Measurements from ENCODE around the gene OSBPL1A.

OSBPL1A gene

DNA sequence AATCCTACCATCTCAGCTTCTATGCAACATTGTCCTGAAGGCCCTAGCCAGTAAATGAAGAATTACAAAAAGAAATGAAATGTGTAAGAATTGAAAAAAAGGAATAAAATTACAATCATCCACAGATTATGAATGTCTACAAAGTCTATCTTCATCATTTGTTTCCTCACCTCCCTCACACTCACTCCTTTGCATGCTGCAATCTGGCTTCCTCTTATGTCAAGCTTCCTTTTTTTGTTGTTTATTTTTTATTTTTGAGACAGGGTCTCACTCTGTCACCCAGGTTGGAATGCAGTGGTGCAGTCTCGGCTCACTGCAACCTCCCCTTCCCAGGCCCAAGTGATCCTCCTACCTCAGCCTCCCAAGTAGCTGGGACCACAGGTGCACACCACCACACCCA, 129.7 kb downstream of the OSBPL1A start:
- no peak for DNase-seq (ENCODE audit: low read depth in 2 of 2)

GRCh38 chr18:24266131-24266530, 131.5 kb downstream of the OSBPL1A start:
- DNase-seq (ENCODE audit: low read depth in 2 of 2), result no peak

DNA sequence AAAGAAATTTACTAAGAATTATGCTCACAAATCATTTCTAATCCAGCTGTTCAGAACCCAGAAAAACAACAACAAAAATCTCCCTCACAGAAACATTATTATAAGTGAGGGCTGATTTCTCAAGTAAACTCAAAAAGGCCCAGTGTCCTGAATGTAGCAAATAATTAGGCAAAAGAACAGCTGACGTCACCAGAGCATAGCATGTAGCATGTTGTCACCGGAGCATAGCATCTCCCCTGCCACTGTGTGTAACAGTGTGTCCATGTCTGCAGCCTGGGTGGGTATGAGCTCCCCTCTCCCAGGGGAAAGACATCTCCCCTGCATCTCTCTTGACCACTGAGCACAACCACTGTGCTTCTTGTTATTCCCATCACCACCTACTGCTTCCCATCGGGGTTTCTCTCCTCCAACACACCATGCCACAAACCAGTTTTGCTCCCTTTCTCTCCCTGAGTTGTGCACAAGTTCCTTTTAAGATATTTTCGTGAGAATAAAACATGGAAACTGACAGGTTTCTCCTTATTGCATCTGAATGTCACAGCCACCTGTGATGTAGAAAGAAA, 132.0 kb downstream of the OSBPL1A start:
- DNase-seq (ENCODE audit: low read depth in 2 of 2), result no peak

- no peak for DNase-seq (ENCODE audit: low read depth in 2 of 2)
Observed at GRCh38 chr18:24263050-24263449, 134.6 kb downstream of the OSBPL1A start.

DNA sequence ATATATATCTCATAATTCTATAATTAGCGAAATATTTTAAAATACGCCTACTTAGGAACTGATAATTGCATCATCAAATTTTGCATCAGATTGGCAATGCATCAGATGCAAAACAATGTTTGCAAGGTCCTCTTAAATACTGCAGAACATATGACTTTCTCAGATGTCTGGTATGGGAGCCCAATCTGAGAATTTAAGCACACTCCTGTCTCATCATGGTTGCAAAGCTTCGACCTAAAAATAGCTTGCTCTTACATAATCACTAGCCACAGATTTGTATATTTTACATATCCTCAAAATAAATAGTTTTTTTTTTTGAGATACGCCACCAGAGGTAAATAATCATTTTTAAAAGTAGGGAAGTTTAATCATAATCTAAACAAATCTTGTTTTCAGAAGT, 135.5 kb downstream of the OSBPL1A start:
- no peak for DNase-seq (ENCODE audit: low read depth in 2 of 2)

DNA sequence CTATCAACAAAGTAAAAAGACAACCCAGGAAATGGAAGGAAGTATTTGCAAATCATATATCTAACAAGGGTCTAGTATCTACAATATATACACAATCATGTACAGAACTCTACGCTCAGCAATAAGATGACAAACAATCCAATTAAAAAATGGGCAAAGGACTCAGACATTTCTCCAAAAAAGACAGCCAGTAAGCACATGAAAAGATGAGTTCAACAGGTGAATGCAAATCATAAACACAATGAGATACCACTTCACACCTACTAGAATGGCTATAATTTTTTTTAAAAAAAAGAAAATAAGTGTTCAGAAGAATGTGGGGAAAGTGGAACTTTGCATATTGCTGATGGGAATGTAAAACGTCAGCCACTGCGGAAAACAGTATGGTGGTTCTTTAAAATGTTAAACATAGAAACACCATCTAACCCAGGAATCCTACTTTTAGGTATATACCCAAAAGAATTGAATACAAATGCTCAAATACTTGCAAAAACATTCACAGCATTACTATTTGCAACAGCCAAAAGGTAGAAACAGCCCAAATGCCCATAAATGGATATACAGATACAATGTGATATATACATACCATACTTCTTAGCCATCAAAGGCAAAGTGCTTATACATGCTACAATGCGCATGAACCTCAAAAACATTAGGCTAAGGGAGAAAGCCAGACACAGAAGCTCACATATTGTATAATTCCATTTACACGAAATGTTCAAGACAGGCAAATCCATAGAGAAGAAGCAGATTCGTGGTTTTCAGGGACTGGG, 137.6 kb downstream of the OSBPL1A start:
- no peak for DNase-seq (ENCODE audit: low read depth in 2 of 2)

DNA sequence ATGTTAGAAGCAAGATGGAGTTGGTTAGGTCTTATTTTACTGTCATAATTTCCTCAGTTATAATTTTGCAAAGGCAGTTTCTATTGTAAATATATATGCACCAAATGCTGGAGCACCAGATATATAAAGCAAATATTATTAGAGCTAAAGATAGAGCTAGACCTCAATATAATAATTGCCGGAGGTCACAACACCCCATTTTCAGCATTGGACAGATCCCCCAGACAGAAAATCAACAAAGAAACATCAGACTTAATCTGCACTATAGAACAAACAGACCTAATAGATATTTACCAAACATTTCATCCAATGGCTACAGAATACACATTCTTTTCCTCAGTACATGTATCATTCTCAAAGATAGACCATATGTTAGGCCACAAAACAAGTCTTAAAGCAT, 143.6 kb downstream of the OSBPL1A start:
- DNase-seq (ENCODE audit: low read depth in 2 of 2), result no peak

- no peak for DNase-seq (ENCODE audit: low read depth in 2 of 2)
Observed at GRCh38 chr18:24249716-24250115, 147.9 kb downstream of the OSBPL1A start.

DNA sequence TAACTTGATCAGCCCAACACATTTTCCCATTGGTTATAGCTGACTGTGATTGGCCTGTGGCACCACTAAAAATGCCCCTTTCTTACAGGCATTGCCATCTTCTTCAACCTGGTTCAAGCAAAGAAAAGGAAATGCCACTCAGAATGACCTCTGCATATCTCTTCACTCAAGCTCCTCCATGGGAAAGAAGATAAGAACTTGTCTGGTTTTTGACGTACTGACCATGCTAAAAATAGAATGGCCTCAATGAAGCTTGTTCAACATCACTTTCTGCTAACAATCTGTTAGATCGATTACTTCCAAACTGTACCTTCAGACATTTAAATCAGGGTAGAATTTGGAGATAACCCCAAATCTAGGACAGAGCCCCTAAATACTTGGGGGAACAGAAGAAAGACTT, 149.3 kb downstream of the OSBPL1A start:
- DNase-seq (ENCODE audit: low read depth in 2 of 2), result no peak

DNA sequence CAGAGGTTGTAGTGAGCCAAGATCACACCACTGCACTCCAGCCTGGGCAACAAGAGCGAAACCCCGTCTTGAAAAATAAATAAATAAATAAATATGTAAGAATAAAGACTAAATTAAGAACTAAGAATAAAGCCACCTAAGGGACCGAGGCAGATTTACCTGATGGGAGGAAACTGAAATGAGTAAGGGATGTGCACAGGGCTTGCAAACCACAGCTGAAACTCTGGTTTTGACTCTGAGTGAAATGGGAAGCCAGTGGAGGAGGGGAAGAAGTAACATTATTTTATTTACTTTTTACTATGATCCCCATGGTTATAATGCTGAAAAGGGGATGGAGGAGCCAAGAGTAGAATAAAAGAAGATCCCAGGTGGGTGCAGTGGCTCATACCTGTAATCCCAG, 151.5 kb downstream of the OSBPL1A start:
- DNase-seq (ENCODE audit: low read depth in 2 of 2), result no peak

GRCh38 chr18:24244698-24245097, 152.9 kb downstream of the OSBPL1A start:
- no peak for DNase-seq (ENCODE audit: low read depth in 2 of 2)

GRCh38 chr18:24243677-24244076, 153.9 kb downstream of the OSBPL1A start:
- no peak for DNase-seq (ENCODE audit: low read depth in 2 of 2)

- DNase-seq (ENCODE audit: low read depth in 2 of 2), result no peak
Observed at GRCh38 chr18:24239341-24239740, 158.3 kb downstream of the OSBPL1A start.

GRCh38 chr18:24238387-24238786, 159.2 kb downstream of the OSBPL1A start:
- no peak for DNase-seq (ENCODE audit: low read depth in 2 of 2)

DNA sequence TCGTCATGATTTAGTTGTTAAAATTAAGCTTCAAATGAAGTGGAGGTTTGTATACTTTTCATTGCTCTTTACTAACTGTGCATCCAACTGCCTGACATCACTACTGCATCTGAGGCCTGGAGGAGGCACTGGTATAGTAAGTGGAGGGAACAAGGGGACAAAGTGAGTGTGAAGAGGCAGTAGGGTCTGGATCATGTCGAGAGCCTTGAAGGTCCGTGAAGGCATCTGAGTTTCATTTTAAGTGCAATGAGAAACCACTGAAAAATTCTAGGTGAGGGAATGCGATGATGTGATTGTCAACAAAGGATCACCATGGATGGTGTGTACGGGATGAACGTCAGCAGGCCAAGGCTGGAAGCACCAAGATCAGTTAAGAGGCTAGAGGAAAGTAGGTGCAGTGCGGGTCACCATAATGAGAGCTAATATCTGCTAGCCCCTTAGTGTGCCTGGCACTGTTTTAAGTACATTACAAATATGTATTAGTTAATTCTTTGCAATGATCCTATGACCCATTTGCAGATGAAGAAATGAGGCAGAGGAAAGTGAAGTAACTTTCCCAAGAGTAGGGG, 162.7 kb downstream of the OSBPL1A start:
- DNase-seq (ENCODE audit: low read depth in 2 of 2), result no peak

GRCh38 chr18:24234330-24234729, 163.3 kb downstream of the OSBPL1A start:
- DNase-seq (ENCODE audit: low read depth in 2 of 2), result no peak

GRCh38 chr18:24232800-24233199, 164.8 kb downstream of the OSBPL1A start:
- DNase-seq (ENCODE audit: low read depth in 2 of 2), result no peak

DNA sequence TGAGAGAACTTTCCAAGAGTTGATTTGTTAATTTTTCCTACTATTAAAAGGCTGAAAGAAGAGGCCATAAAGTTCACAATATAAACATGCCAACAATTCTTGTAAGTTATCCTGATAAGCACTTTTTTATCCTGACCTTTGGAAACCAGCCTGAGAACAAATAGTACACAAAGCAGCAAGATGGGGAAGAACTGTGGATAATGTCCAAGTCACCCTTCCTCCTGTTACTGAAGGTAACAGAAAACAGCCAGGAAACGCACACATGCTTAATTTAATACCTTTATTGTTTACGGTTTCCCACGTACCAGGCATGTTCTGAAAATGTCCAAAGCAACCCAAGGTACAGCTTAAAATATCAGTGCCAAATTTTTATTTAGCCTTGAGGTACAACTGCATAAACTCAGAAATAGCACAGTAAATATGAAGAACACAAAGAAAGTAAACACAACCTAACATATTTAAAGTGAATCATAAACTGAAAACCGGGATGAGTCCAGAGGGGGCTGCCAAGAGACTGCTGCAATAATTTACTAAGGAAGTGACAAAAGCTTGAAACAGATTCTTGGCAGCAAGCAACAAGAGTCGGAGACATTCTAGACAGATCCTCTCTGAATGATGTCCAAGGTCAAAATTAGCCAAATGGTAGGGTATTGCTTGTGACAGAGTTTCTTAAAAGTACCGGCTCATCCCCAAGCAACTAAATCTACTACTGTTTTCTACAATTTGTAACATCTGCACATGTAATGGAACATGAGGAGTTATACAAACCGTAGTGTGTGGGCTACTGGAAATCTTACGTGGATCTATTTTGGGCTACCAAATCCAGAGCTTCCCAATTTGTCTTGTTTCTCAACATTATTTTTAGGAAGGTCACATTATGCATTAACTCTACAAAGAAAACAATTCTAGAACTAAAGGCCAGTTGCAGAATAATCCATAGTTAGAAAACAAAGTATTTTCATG, 165.6 kb downstream of the OSBPL1A start:
- no peak for DNase-seq (ENCODE audit: low read depth in 2 of 2)

GRCh38 chr18:24230766-24231165, 166.9 kb downstream of the OSBPL1A start:
- no peak for DNase-seq (ENCODE audit: low read depth in 2 of 2)

DNA sequence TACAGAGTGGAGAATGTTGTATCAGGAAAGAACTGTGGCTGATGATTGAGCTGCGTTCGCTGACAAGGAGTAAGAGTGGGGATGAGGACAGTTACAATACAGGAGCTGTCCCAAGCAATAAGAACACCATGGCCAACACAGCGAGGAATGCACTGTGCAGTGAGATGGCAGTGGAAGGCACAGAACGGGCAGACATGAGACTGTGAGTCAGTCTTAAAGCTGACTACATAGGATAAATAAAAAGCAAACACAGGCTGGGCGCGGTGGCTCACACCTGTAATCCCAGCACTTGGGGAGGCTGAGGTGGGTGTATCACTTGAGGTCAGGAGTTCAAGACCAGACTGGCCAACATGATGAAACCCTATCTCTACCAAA, 169.0 kb downstream of the OSBPL1A start:
- DNase-seq (ENCODE audit: low read depth in 2 of 2), result no peak

- no peak for DNase-seq (ENCODE audit: low read depth in 2 of 2)
Observed at GRCh38 chr18:24227977-24228666, 169.5 kb downstream of the OSBPL1A start.

DNA sequence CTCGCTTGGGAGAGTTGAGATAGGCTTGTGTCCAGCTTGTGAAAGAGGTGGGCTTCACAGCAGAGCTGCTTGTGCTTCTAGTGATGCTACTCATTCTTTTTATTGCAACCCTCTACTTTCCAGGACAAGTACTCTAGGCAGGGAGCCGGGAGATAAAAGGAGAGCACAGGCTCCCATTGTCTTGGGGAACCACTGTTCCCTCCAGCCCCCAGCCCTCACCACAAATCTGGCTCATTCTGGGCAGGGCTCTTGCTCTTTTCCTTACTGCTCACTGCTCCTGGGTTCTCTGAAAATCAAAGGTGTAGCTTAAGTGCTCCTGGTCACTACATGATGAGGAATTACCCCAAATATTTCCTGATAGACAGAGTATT, 177.3 kb downstream of the OSBPL1A start:
- DNase-seq (ENCODE audit: low read depth in 2 of 2), result no peak

All from stimulated activated CD4-positive, alpha-beta T cell treated with anti-CD3 and anti-CD28 coated beads, Interleukin-1b, Interleukin-23, amount 100 ng/mL, for 4 hours (primary cell).